Stimulated activated CD4-positive, alpha-beta T cell treated with anti-CD3 and anti-CD28 coated beads, TNF-alpha, amount 100 ng/mL, for 4 hours (primary cell): Measurements from ENCODE around the gene MON2.

ENCODE experiments used
- DNase-seq, 3 experiments: peaks; one replicate each; pipeline ENCODE4 v3.0.0-alpha.2; 2020; ENCODE audit warnings: low read depth in 3 of 3

MON2 gene

DNA sequence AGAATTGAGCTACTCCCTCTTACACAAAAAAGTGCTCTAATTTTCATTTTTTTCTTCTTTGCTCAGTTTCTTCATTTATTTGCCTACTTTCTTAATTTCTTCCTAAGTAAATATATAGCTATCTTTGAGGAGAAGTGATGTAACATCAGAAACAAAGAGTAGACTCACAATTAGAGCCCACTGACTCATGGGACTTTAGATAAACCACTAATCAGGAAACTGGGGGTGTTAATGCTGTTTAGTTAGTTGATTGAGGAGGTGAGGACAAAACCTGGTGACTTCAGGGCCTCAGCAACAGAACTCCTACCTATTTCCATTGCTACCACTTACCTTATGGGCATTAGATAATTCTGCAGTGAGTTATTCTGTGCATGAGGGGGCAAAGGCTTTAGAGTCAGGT, 151.7 kb downstream of the MON2 start:
- DNase-seq, result no peak

DNA sequence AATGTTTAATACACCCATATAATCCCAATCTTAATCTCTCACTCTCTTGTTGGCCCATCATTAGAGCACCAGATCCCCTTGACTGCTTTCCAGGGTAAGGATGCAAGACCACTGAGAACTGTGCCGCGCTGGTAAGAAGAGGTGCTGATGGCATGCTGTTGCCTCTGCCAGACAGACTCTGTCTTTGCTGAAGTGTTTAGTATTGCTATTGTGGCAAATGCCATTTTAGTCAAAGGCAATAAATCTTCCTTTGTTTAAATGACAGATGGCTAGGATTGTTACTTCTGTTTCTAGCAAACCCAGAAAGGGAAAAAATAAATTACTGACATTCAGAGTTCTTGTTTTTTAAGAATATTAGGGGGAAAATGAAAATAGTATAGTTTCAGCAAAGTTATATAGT, 152.3 kb downstream of the MON2 start:
- no peak for DNase-seq

DNA sequence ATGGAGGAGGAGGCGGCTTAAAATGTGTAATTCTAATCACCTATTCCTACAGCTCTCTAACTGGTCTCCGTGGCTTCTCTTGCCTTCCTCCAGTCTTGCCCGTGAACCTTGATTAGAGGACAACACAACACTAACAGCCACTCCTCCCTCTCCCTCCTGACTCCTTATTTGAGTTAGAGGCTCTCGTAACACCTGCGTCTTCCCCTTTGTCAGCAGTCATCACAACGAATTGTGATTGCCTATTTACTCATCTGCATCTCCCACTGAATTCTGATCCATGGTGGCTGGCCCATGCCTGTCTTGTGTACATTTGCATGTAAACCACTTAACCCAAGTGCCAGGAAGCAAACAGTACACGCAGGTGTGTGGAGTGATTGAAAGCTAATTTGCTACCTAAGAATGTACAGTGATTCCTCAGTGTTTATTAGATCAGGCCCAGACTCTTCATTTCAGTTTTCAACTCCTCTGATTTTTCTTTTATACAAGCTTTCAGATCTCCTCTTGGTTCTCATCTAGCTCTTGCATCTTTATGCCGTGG, 154.5 kb downstream of the MON2 start:
- no peak for DNase-seq

- DNase-seq, result no peak
Measured at GRCh38 chr12:62622177-62622576, 155.6 kb downstream of the MON2 start.

DNA sequence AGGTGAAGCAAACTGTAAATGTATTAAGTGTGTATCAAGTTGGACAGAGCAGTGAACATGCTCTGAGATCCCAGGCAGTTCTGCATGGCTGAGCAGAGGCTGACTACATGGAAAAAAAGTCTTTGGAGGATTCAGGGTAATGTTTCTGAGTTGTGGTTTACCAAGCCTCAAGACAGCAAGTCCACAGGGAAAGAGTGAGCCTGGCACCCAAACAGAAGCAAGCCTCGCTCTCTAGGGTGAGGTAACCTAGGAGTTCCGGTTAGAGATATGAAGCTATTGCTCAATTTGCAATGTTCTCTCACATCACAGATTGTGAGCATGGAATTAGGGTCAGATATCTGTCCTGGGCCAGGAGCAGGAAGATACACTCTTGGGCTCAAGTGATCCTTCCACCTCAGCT, 158.6 kb downstream of the MON2 start:
- no peak for DNase-seq

DNA sequence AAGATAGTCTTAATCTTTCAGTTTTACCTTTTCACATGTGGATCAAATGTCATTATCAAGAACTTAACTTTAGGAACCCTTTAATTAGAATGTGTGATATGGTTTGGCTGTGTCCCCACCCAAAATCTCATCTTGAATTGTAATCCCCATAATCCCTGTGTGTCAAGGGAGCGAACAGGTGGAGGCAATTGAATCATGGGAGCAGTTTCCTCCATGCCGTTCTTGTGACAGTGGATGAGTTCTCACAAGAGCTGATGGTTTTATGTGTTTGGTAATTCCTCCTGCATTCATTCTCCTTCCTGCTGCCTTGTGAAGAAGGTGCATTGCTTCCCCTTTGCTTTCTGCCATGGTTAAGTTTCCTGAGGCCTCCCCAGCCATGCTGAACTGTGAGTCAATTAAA, 160.6 kb downstream of the MON2 start:
- no peak for DNase-seq

DNA sequence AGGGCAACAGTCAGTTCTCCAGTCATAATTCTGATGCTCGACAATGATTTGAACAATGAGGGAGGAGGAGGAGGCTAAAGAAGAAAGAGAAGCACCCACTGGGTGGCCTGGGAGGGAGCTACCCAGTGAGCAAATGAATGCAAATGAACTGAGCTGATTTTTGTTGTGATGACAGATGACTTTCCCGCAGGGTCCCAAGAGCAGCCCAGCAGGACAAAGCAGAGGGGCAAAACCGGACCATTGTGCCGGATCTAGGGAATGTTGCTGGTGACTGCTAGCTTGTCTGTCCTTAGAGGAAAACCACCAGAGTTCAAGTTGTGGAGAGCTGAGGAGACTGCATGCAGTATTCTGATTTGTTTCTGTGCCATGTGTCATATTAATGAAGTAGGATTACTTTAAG, 162.8 kb downstream of the MON2 start:
- DNase-seq, result no peak

DNA sequence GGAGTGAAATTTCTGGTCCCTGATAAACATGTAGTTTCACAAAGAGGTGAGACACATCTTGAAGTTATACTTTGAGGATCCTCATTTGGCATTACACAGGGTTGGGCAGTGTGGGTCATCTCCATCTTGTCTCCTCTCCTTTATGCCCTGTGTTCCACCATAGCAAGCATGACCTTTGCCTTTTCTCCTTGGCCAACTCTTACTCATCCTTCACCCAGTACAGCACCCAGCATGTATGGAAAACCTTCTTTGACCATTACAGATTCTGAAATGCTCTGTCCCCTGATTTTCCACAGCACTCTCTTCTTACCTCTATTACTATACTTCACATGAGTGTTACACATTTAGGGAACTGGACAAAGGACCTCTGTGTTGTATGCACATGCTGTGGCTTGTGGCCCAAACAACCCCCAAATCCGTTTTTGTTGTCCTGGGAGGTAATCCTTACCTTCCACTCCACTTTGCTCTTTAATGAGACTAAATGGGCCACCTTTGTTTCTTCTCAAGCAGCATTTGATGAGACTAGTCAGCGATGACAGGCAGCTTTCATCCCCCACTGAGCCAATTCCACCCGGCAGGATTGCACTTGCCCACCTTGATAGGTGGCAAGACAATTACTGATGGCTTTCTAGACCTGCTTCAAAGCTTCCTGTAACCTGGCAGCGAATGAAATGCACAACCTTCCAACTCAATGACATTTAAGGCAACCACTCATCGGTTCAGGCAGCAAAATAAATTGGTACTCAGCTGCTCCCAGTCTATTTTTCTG, 163.5 kb downstream of the MON2 start:
- DNase-seq, result no peak

DNA sequence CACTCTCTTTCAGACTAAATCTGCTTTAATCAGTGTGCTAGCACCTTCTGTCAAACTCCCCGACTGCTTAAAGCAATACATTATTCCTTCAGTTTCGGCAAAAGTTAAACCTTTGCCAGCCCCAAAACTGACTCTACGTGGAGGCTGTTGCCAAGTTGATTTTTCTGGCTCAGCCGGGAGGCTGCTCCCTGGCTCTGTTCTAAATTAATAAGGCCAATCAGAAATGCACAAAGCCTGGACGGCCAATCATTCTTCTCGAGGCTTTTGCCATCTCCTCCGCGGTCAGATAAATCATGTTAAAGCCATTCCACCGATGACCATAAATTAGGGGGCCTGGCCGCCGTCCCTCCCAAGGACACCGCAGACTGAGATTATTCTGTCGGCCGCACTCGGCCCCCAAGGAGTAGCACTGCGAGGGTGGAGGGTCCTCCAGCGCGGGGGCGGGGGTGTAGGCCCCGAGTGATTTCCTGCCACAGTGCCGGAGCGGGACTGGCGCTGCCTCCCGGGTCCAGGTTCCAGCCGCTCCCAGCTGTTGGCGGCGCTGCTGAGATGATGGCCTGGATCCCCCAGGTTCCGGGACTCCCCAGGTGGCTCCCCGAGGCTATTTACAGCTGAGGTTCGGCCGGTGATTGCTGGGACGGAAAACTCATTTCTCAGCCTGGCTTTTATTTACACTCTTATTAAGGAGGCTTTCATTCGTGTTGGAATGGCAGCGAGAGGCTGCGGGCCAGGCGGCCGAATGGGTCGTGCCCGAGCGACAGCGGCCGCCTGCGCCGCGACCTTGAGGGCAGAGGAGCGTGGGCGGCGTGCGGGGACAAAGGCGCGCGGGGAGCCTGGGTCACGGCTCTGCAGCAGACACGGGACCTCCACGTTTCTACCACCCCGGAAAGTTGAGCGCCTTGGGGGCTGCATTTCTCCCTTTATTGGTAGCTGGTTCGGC, 165.1 kb downstream of the MON2 start:
- peak in 1 of 3 experiments; percentile 1 for DNase-seq

GRCh38 chr12:62632411-62632918, 165.8 kb downstream of the MON2 start:
- DNase-seq, result peak in 1 of 3 experiments; percentile 5

- no peak for DNase-seq
Measured at GRCh38 chr12:62635649-62636048, 169.0 kb downstream of the MON2 start.

DNA sequence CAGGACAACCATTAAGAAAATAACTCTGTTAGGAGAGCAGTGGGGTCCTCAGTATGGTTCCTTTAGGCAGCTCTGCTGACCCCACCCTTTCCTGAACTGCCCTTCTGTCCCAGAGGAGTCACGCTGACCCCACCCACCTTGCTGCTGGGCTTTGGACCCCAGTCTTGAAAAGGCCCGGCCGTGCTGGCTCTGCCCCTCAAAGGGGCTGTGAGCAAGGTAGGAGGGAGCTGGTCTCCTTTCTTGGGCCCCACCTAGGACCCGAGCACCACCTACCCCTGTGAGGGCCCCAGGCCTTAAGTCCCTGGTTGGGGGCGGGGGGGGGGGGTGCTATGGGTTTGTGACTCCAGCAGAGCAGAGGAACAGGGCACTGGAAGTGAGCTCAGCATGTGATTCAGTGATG, 171.1 kb downstream of the MON2 start:
- no peak for DNase-seq

- DNase-seq, result peak in 1 of 3 experiments; percentile 4
Measured at GRCh38 chr12:62640910-62641448, 174.4 kb downstream of the MON2 start.

GRCh38 chr12:62642486-62642885, 175.9 kb downstream of the MON2 start:
- no peak for DNase-seq

GRCh38 chr12:62643486-62643885, 176.9 kb downstream of the MON2 start:
- DNase-seq, result no peak

- no peak for DNase-seq
Measured at GRCh38 chr12:62646566-62646965, 179.9 kb downstream of the MON2 start.

DNA sequence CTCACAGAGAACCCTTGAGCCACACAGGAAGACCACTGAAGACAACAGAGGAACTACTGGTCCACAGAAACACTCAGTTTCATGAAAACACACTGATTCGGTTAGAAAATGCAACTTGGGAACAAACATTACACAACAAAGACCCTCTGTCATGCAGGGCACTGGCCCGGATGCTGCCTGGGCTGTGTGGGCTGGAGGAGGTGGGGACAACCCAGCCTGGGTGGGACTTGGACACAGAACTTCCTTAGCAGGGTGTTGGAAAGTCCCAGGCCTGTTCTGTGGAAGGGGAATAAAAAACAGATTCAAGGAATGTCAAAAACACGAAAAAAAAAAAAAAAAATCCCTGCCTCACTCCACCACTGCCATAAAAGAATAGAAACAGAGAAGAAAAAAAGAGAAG, 181.0 kb downstream of the MON2 start:
- DNase-seq, result no peak

DNA sequence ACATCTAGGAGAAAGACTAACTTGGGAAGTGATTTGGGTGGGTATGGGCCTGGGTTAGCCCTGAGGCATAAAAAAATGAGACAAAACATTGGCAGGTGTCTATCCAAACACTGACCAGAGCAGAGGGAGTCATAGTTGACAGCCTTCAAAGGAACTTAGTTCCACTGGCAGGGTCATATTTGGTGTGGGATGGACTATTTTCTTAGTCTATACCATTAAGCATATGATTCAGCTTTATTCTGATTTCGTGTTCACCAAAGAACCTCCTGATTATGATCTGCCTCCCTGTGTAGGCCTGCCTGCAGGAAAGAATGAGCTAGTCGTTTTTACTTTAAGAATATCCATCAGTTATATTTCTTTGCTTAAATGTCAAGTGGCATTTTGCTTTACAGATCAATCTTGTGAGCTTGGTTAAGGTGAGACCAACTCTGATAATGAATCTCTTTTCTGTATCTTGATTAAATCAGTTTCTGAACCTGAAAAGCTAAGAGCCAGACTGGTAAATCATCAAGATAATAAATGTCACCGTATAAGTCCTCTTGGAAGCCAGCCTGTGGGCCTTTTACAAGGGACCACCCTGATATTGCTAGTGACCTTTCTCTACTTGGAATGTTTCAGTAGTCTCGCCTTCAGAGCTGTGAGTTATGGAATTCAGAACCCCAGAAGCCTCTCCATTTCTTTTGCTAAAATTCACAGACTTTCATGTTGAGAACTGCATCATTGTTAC, 182.9 kb downstream of the MON2 start:
- no peak for DNase-seq
